TTC549 (cell line): ENCODE measurements around the gene NSG1.
"Not testable (repeated sequence)": the region's sequence is repeated elsewhere in the genome, so short reads cannot be mapped to it uniquely, and the experiment has no call there.

Experiments used
- FAIRE-seq: peaks from 2 replicates; lab custom pipeline; 2012; peaks lifted over from hg19 to GRCh38; lab: Jason Lieb, UNC

NSG1 gene, protein sequence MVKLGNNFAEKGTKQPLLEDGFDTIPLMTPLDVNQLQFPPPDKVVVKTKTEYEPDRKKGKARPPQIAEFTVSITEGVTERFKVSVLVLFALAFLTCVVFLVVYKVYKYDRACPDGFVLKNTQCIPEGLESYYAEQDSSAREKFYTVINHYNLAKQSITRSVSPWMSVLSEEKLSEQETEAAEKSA

DNA sequence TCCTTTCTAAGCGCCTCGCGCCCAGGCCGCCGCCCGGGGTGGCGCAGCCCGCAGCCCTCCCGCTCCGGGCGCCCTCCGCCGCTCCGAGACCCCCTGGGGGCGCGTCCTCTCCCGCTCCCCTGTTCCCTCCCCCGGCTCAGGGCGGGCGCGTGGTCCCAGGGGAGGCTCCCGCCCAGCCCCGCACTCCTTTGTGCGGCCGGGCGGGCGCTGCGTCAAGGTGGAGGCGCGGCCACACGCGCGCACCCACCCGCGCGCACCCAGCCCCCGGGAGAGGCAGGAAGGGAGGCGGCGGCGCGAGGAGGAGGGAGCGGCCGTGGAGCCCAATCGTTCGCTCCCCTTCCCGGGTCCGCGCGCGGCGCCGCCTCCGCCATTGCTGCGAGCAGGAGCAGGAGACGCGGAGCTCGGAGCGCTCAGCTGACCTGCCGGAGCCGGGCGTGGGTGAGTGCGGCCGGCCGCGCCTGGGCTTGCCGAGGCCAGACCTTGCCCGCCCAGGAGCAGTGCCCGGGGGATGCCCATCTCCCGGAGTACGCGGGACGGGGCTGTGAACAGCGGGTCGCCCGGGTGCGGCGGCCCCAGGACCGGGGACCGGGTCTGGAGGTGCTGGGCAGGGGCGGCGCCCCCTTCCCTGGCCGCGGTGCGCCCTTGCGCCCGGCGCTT lies at the start of gene NSG1:
NSG1 (plus strand) TSS at position 367 of the 657 bp plus-strand sequence. CDS start 528 bp downstream, outside the sequence.
- no peak for FAIRE-seq

DNA sequence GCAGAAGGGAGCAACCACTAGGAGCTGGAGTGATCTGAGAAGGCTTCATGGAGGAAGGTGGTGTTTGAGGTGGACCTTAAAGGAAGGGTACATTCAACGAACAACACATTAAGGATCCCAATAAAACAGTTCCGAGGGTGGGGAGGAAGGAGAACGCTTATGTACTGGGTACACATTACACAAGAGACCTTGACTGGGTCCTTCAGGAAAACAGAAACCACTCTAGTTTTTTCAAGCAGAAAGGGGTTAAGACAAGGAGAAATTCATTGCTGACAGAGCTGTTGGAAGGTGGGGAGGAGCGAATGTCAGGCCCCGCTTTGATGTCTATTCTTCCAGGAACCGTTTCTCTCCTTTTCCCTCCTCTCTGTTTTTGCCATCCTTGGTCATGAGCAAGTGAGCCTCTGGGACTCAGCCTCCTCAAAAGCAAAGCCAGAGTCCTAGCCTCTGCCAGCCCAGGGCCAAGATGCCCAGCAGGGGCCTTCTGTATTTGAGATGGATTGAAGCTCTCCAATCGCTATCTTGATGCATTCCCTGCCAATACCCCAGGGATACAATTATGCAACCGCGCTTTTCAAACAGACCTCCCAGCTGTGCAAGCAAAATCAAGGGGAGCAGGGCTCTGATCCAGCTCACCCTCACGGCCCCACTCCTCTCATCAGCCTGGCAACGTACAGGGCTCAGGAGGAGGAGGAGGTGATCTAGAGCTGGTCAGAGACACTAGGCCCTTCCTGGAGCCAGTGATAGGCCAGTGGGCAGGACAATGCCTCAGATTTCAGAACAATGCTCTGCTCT lies 48.5 kb upstream of the NSG1 start:
- FAIRE-seq = no peak

DNA sequence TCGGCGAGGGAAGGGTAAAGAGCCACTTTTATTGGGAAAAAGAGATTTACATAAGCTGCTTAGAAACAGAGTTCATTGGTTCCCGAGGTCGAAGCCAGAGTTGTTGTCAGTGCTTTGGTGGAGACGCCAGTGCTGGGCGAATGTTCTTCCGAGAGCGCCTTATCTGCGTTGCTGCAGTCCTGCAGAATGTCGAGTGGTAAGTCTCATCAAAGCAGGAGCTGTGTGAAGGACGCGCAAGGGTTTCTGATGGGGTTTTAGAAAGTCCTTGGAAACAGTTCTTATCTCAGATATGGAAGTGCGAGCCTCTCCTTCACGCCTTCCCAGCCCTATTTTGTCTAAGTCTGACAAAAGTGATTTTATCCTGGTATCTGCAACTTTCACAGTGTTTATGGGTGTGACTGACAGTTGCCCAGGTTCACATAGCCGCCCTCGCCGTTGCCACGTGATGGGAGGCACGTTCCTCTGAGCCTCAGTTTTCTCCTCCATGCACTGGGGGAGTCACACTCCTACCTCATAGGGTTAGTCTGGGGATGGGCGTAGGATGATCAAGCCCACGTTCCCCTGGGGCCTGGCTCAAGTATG lies 47.3 kb upstream of the NSG1 start:
- FAIRE-seq = no peak

DNA sequence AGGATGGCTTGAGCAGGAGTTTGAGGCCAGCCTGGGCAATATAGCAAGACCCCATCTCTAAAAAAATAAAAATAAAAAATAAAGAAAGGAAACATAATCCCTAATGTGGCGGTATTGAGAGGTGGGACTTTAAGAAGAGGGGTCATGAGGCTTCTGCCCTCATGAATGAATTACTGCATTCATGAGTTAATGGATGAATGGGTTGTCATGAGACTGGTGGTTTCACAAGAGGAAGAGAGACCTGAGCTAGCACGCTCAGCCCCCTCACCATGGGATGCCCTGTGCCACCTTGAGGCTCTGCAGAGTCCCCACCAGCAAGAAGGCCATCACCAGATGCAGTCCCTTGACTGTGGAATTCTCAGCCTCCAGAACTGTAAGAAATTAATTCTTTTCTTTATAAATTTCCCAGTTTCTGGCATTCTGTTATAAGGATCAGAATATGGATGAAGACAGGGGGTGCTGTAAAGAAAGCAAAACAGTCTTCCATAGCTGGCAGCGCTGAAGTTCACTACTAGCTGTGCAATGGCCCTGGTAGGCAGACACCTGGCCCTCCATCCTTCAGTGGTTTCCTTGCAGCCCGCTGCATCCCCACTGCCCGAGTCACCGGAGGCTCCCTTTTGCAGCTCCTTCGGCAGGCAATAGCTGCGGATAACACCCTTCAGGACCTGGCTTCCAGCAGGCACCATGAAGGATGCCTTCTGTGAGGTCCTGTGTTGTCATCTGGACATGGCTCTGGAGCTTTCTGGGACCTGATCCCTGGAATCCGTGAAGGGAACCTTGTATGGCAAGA lies 44.8 kb upstream of the NSG1 start:
- FAIRE-seq = no peak

DNA sequence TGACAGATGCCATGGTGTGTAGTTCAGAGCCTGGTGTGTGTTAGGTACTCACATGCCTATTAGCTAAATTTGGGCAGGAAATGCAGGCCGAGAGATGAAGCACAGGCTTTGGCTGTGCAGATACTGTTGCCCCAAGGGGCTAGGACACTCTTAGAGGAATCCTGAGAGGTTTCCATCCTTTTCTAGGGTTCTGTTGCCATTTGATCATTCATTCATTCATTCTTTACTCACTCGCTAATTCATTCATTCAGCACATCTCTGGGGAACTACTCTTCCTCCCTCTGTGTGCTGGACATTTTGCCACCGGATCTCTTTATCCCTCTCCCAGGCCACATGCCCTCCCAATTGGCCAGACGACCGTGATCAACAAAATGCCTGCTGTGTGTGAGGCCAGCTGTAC lies 43.9 kb upstream of the NSG1 start:
- no peak for FAIRE-seq

DNA sequence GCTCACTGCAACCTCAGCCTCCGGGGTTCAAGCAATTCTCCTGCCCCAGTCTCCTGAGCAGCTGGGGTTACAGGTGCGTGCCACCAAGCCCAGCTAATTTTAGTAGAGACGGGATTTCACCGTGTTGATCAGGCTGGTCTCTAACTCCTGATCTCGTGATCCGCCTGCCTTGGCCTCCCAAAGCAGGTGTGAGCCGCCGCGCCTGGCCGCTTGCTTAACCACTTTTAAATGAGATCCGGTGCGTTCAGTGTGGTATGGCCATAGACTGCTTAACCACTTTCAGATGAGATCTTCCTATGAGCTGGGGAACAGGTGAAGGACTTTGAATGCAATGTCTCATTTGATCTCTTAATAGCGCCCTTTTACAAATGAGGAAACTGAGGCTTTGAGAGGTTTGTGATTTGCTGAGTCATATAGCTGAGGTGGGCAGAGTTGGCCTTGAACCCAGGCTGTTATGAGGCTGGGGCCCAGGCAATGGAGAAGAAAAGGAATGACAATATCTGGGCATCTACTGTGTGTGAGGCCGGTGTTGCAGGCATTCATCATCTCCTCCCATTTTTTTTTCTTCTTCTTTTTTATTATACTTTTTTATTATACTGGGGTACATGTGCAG lies 41.9 kb upstream of the NSG1 start:
- FAIRE-seq = no peak

DNA sequence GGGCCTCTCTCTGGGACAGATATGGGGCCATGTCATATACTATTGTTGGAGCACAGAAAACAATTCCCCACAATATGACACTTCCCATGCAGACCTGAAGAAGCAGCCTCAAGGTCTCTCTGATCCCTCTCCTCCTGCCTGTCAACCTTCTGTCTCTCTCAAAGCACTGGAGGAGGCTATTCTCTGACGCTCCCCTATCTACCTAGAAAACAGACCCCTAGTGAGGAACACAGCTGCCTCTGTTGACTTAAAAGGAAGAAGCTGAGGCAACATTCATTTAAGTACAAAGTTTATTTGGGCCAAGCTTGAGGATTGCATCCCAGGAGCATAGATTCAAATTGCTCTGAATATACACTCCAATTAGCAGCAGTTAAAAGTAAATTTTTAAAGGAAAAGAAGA lies 39.3 kb upstream of the NSG1 start:
- FAIRE-seq = no peak

DNA sequence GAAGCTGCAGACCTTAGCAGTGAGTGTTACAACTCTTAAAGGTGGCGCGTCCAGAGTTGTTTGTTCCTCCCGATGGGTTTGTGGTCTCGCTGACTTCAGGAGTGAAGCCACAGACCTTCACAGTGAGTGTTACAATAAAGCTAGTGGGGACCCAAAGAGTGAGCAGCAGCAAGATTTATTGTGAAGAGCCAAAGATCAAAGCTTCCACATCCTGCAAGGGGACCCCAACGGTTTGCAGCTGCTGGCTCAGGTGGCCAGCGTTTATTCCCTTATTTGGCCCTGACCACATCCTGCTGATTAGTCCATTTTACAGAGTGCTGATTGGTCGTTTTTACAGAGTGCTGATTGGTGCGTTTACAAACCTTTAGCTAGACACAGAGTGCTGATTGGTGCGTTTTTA lies 38.3 kb upstream of the NSG1 start:
- FAIRE-seq = not testable (repeated sequence)

DNA sequence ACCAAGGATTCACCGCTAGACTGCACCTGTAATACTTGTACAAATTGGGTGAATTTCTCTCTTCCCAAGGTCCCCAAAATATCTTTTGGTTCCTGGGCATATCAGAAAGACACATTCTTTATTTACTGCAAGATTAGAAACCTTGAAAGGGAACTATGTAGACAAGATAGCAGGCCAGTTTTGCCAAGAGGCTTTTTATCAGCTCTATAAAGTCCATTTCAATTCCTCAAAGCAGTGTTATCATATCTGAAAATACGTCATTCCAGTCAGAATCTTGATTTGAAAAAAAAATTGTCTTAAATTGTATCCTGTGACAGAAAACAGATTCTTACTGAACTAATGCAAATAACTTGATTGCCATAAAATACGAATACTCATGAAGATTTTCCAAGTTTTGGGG lies 37.0 kb upstream of the NSG1 start:
- no peak for FAIRE-seq

DNA sequence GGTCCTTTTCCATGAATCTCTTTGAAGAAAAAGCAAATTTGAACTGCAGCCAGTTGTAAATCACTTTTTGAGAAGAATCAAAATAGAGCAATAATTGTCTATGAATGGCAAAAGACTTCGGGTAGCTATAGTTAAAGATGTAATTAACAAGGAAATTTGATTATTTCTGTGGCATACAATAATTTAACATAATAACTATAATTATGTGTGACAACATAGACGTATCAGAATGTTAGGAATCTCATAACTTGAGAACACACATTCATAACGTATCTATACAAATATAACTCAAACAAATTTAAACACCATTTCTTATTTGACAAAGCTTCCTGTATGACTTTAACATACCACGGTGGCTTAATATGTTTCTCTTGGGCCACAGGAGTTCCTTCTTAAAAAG lies 36.0 kb upstream of the NSG1 start:
- no peak for FAIRE-seq

DNA sequence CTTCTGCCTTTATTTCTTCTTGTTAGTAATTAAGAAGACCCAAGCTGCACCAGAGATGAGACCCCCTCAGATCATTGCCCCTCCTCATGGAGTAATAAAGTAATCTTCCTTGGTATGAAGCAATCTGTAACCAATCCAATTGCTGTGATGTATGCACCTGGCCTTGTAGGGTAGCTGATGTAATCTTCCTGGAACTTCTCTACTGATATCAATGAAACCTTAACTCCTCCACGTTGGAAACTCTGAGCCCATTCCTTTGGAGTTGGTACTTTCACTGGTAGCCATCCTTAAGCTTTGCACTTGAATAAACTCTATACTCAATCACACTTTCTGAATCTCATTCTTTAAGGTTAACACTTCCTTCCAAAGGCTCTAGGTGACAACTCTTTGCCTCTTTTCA lies 31.6 kb upstream of the NSG1 start:
- no peak for FAIRE-seq

DNA sequence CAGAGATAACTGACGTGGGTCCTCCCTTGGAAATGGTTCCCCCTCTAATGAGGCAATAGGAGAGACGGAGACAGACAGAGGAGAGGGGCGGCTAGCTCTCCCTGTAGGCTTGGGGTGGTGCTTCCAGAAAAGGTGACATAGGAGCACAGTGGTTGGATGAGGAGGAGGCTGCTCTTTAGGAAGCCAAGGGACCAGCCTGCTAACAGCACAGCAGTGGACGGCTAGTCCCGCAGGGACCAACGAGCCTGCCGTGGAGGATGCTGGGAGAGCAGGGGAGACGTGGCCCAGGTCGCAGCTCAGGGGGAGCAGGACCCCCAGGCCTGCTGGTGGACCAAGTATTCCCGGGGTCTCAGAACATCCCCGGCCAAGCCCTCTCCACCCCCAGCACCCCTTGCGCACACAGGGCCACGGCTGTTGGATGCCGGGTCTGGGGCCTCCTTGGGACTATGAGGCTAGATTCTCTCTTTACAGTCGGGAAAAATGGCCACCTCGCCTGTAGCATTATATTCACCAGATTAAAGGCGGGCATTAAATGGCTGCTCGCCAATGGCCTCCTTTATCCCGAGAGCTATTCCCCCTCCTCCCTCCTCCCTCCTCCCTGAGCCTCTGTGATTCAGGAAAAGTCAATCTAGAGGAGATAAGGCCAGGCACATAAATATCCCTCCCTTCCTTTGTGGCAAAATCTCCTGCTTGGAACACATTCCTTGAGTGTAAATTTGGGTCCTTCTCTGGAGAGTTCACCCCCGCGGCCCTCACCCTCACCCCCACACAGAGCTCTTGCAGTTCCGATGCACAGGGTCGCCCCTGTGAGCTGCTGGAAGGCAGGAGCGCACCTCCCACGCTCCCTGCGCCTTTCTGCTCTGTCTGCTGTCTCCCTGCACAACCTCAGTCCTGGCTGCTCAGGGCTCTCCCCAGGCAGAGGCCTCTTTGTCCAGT lies 30.5 kb upstream of the NSG1 start:
- no peak for FAIRE-seq

DNA sequence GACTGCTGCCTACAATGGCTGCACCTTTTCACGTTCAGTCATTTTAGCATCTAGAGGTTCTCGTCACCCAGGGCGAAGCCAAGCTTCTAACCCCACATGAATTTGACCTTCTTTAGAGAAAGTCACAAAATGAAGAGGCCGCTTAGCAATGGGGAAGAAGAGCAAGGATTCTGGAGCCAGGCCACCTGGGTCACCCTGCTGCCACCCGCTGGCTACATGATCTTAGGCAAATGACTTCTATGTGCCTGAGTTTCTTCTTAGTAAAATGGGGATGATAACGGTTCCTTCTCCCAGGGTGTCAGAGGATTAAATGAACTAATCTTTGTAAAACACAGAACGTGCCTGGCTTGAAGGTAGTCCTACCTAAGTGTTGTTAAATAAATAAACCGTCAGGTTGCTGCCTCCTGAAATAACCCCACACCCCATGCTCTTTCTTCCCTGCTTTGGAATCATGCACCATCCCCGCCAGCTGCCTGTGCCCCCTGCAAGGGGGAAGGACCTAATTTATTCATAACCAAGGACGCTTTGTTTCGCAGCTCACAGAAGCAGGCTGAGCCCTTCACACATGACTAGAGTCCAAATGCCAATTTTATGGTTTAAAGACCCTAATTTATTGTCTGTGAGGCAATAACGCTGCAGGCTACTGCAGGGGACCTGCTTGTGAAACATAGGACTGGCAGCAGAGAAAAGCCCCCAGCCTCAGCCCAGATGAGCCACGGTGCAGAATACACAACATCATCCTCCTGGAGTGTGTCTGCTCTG lies 28.6 kb upstream of the NSG1 start:
- no peak for FAIRE-seq

DNA sequence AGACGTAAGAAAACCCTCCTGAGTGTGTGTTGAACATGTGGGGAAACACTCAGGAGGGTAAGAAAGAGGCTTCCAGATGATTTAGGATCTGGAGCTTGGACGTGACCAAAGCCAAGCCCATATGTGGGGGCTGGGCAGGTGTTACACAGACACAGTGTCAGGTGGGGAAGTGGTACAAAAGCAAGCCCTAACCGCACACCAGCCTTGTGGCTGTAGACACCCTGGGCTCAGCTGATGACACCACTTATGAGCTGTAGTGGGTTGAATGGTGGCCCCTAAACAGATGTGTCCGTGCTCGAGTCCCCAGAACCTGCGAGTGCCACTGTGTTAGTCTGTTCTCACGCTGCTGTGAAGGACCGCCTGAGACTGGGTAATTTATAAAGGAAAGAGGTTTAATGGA lies 25.0 kb upstream of the NSG1 start:
- FAIRE-seq = no peak

DNA sequence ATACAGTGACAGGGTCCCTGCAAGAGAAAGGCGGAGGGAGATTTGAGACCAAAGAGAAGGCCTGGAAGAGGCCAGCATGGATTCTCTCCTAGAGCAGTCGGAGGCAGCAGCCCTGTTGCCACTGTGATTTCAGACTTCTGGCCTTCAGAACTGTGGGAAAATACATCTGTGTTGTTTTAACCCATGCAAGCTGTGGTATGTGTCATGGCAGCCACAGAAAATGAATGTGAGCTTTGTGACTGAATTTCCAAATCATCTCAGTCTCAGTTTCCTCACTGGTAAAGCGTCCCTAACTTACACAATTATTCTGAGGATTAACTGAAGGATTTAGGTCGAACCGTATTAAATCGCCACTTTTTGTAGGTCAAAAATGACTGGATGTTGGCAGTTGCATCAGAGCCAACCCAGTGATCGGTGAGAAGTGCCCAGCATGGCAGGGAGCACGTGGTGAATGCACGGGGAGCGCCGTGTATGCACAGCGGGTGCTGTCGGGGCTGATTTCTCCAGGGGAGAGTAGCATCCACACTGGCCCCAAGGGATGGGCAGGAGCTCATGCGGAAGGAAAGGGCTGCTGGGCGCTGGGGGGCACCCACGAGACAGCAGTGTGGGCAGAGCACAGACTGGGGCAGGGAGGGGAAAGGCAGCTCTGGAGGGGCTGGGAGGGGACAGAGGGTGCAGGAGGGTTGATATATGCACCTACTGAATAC lies 23.8 kb upstream of the NSG1 start:
- FAIRE-seq = no peak

DNA sequence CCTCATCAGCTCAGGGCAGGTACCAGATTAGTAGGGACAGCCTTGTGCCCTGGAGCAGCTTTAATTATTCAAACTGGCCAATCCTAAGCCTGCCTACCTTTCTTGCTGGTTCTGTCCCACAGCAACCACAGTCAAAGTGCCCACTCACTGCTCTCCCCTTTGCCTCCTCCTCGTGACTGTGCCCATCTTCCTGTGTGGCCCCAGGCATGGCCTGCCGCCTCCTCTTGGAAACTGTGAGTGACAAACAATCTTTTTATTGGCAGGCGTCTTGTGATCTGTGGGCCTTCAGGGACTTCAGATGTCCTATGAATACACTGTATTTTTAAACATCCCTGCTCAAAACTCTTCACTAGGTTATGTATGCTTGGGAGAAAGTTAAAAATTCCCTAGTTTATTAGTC lies 22.8 kb upstream of the NSG1 start:
- no peak for FAIRE-seq

DNA sequence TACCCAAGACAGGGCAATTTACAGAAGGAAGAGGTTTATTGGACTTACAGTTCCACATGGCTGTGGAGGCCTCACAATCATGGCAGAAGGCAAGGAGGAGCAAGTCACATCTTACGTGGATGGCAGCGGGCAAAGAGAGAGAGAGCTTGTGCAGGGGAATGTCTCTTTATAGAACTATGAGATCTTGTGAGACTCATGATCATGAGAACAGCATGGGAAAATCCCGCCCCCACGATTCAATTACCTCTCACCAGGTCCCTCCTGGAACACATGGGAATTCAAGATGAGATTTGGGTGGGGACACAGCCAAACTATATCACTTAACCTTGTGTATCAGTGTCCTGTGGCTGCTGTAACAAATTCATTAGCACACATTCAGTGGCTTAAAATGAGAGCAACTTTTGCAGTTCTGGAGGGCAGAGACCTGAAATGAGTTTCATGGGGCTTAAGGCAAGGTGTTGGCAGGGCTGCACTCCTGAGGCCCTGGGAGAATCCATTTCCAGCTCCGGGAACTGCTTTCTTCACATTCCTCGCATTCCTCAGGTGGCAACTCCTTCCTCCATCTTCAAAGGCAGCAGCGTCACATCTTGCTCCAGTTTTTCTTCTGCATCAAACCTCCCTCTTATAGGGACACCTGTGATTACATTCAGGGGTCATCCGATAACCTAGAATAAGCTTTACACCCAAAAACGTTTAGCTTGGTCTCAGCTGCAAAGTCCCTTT lies 22.3 kb upstream of the NSG1 start:
- FAIRE-seq = no peak

DNA sequence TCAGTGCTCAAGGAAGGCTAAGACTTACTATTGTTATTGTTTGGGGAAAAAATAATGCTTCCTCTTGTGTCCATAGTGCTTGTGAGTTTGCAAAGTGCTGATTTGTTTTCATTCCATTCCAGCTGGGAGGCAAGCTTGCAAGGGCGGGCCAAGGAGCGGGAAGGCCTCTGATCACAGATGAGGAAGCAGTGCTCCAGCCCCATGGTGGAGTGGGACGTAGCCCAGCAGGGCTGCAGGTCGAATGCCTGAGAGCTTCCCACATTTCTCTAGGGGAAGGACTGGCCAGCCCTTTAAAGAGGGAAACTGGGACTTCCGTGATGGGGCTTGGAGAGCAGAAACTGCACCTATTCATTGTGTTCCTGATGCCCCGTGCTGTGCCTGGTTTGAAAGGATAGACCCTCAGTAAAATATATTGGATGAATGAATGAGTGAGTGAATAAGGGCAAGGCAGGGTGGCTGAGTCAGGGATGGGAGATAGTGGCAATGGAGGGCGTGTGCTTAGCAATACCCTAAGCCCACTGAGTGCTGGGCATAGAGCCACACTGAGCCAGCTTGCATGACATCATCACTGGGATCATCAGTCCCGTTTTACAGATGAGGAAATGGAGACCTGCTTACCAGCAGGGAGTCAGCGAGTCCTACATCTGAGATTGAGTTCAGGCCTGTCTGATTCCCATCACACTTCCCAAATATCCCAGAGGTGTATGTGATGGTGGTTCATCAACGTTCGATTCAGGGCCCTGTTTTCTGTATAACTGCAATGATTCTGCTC lies 17.9 kb upstream of the NSG1 start:
- no peak for FAIRE-seq
